ENCODE measurements around the gene SDCBP2. TPM values are rescaled to one million over a fixed set of nuclear protein-coding genes. Genes with fewer than 3 reads are reported as not detected.

Gene SDCBP2
- total and polyA plus RNA-seq, 2 of the 13 experiments (the other 11 are each of a cell fraction or from before 2014, with no cell fraction given), result 1.2 to 2.4 TPM

DNA sequence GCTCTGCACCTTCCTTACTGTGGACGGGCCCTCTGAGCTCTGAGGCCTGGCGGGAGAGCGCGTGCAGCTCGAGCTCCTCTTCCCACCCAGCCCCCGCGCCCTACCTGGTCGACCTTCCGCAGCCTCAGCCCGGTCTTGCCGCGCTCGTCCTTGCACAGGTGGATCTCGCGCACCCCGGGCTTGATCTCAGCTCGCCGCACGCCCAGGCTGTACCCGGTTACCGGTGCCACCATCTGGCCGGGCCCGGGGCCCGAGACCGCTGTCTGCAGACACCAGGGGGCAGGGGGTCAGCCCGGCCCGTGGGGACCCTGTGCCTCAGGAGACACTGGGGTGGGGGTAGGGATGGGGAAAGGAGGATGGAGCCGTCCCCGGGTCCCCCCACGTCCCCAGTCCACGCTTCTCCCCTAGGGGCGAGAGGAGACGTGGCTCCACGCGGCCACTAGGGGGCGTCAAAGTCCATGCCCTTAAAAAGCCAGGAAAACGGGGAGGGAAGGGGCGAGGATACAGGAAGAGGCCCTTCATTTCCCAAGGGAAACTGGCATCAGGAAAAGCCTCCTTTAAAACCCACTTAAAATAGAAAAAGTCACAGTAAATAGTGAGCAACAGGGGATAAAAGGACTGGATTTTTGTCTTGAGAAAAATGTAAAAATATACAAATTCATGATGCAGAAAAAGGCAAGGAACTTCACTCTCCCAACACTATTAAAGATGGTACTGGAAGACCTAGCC, 15.5 kb downstream of the SDCBP2 start (continued):
- TF ChIP-seq, protein P1, sequence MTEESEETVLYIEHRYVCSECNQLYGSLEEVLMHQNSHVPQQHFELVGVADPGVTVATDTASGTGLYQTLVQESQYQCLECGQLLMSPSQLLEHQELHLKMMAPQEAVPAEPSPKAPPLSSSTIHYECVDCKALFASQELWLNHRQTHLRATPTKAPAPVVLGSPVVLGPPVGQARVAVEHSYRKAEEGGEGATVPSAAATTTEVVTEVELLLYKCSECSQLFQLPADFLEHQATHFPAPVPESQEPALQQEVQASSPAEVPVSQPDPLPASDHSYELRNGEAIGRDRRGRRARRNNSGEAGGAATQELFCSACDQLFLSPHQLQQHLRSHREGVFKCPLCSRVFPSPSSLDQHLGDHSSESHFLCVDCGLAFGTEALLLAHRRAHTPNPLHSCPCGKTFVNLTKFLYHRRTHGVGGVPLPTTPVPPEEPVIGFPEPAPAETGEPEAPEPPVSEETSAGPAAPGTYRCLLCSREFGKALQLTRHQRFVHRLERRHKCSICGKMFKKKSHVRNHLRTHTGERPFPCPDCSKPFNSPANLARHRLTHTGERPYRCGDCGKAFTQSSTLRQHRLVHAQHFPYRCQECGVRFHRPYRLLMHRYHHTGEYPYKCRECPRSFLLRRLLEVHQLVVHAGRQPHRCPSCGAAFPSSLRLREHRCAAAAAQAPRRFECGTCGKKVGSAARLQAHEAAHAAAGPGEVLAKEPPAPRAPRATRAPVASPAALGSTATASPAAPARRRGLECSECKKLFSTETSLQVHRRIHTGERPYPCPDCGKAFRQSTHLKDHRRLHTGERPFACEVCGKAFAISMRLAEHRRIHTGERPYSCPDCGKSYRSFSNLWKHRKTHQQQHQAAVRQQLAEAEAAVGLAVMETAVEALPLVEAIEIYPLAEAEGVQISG (CRISPR knock-in tag; IDR thresholded peaks at IDR 0.05), result peak; percentile 52; the same call in 1 of the 2 replicates
- TF ChIP-seq MEIS1 (CRISPR knock-in tag; IDR thresholded peaks at IDR 0.05; ENCODE audit: borderline replicate concordance), result no peak
- no peak for TF ChIP-seq ARHGAP35 (CRISPR knock-in tag; IDR thresholded peaks at IDR 0.05; ENCODE audit: borderline replicate concordance)
- TF ChIP-seq PHB2 (IDR thresholded peaks at IDR 0.05; ENCODE audit: partially characterized antibody), result no peak
- TF ChIP-seq SAP130 (CRISPR knock-in tag; IDR thresholded peaks at IDR 0.05; ENCODE audit: low read depth), result peak; percentile 30; the same call in 1 of the 2 replicates
- 0 out of 2 replicates have a peak, but pooled peaks have one; percentile 38 for TF ChIP-seq MED1 (CRISPR knock-in tag; IDR thresholded peaks at IDR 0.05)
- TF ChIP-seq KAT8 (CRISPR knock-in tag; IDR thresholded peaks at IDR 0.05), result peak; percentile 36; the same call in 1 of the 2 replicates
- TF ChIP-seq, protein P2, sequence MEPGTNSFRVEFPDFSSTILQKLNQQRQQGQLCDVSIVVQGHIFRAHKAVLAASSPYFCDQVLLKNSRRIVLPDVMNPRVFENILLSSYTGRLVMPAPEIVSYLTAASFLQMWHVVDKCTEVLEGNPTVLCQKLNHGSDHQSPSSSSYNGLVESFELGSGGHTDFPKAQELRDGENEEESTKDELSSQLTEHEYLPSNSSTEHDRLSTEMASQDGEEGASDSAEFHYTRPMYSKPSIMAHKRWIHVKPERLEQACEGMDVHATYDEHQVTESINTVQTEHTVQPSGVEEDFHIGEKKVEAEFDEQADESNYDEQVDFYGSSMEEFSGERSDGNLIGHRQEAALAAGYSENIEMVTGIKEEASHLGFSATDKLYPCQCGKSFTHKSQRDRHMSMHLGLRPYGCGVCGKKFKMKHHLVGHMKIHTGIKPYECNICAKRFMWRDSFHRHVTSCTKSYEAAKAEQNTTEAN (CRISPR knock-in tag; conservative IDR thresholded peaks at IDR 0.05), result no peak; the same call in 1 of the 2 replicates
- peak; percentile 70; the same call in 1 of the 2 replicates for TF ChIP-seq SMAD1 (CRISPR knock-in tag; IDR thresholded peaks at IDR 0.05; ENCODE audit: borderline replicate concordance, low read depth)
- TF ChIP-seq ZNF589 (CRISPR knock-in tag; conservative IDR thresholded peaks at IDR 0.05), result no peak
- TF ChIP-seq, protein P3, sequence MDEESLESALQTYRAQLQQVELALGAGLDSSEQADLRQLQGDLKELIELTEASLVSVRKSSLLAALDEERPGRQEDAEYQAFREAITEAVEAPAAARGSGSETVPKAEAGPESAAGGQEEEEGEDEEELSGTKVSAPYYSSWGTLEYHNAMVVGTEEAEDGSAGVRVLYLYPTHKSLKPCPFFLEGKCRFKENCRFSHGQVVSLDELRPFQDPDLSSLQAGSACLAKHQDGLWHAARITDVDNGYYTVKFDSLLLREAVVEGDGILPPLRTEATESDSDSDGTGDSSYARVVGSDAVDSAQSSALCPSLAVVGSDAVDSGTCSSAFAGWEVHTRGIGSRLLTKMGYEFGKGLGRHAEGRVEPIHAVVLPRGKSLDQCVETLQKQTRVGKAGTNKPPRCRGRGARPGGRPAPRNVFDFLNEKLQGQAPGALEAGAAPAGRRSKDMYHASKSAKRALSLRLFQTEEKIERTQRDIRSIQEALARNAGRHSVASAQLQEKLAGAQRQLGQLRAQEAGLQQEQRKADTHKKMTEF (CRISPR knock-in tag; IDR thresholded peaks at IDR 0.05), result peak; percentile 55; the same call in 1 of the 2 replicates
- TF ChIP-seq MTA1 (CRISPR knock-in tag; IDR thresholded peaks at IDR 0.05; ENCODE audit: borderline replicate concordance), result no peak
- TF ChIP-seq, protein P4, sequence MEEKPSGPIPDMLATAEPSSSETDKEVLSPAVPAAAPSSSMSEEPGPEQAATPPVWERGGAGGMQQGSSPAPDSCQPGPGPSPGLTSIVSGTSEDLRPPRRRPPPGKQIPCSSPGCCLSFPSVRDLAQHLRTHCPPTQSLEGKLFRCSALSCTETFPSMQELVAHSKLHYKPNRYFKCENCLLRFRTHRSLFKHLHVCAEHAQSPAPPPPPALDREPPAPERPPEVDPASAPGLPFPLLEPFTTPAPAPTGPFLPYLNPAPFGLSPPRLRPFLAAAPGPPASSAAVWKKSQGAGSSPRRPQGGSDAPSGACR (CRISPR knock-in tag; IDR thresholded peaks at IDR 0.05), result no peak
- TF ChIP-seq, protein P5, sequence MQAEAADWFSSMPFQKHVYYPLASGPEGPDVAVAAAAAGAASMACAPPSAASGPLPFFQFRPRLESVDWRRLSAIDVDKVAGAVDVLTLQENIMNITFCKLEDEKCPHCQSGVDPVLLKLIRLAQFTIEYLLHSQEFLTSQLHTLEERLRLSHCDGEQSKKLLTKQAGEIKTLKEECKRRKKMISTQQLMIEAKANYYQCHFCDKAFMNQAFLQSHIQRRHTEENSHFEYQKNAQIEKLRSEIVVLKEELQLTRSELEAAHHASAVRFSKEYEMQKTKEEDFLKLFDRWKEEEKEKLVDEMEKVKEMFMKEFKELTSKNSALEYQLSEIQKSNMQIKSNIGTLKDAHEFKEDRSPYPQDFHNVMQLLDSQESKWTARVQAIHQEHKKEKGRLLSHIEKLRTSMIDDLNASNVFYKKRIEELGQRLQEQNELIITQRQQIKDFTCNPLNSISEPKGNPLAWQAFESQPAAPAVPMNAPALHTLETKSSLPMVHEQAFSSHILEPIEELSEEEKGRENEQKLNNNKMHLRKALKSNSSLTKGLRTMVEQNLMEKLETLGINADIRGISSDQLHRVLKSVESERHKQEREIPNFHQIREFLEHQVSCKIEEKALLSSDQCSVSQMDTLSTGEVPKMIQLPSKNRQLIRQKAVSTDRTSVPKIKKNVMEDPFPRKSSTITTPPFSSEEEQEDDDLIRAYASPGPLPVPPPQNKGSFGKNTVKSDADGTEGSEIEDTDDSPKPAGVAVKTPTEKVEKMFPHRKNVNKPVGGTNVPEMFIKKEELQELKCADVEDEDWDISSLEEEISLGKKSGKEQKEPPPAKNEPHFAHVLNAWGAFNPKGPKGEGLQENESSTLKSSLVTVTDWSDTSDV (CRISPR knock-in tag; IDR thresholded peaks at IDR 0.05), result no peak
- TF ChIP-seq ZNF614 (CRISPR knock-in tag; IDR thresholded peaks at IDR 0.05; ENCODE audit: borderline replicate concordance), result peak; percentile 43; the same call in 1 of the 2 replicates
- TF ChIP-seq ZBTB21 (CRISPR knock-in tag; IDR thresholded peaks at IDR 0.05), result no peak
- peak; percentile 19; the same call in 1 of the 2 replicates for TF ChIP-seq SP4 (CRISPR knock-in tag; IDR thresholded peaks at IDR 0.05)
- TF ChIP-seq FOSL1 (CRISPR knock-in tag; IDR thresholded peaks at IDR 0.05; ENCODE audit: borderline replicate concordance), result no peak
